K562 (cell line): ENCODE measurements around the gene SYNGR3. TPM values are rescaled to one million over a fixed set of nuclear protein-coding genes. Genes with fewer than 3 reads are reported as not detected.
A peak's percentile ranks its signal among the peaks of the same experiment; 100 is the strongest.

Source experiments
- AFF4 ChIP-seq: sonication (generic); formaldehyde crosslinking; IDR thresholded peaks from 2 replicates; pipeline ENCODE4 v1.8.0; 2023; ENCODE audit warnings: mild to moderate bottlenecking, missing genetic modification reagents
- CXXC5 ChIP-seq: fragments of 250-450 bp; sonication (Bioruptor Pico); IDR thresholded peaks from 2 replicates; pipeline ENCODE4 v1.8.0; 2022; ENCODE audit warnings: inconsistent platforms, mild to moderate bottlenecking, moderate library complexity
- FOXM1 ChIP-seq, 2 experiments: fragments of 450-650 bp in 1 of 2; sonication (generic) in 1 of 2; formaldehyde crosslinking in 1 of 2; IDR thresholded peaks; 2 replicates each; pipeline versions ENCODE4 v1.6.1 to v1.9.0; 2017 to 2022; ENCODE audit warnings: low read depth in 2 of 2, mild to moderate bottlenecking in 2 of 2, missing genetic modification reagents in 1 of 2, moderate library complexity in 1 of 2
- GABPB1 ChIP-seq: sonication (generic); formaldehyde crosslinking; IDR thresholded peaks from 2 replicates; pipeline ENCODE4 v1.8.0; 2022; ENCODE audit warnings: mild to moderate bottlenecking, missing genetic modification reagents
- HDAC3 ChIP-seq: fragments of 450-650 bp; IDR thresholded peaks from 2 replicates; pipeline ENCODE4 v1.6.1; 2018; ENCODE audit warnings: borderline replicate concordance, mild to moderate bottlenecking, moderate library complexity; ENCODE audit not compliant: partially characterized antibody
- HLTF ChIP-seq: fragments of 450-650 bp; IDR thresholded peaks from 2 replicates; pipeline ENCODE4 v1.6.1; 2016
- MAX ChIP-seq: sonication (generic); formaldehyde crosslinking; IDR thresholded peaks from 2 replicates; pipeline ENCODE4 v1.9.0; 2022; ENCODE audit warnings: mild to moderate bottlenecking, missing genetic modification reagents
- NFE2L1 ChIP-seq: fragments of 450-650 bp; IDR thresholded peaks from 2 replicates; pipeline ENCODE4 v1.6.1; 2016; ENCODE audit warnings: missing genetic modification characterization, low read depth, mild to moderate bottlenecking, missing compliant biosample characterization, moderate library complexity, borderline replicate concordance
- SREBF1 ChIP-seq: fragments of 150-350 bp; IDR thresholded peaks from 2 replicates; pipeline ENCODE4 v1.6.1; 2014; ENCODE audit warnings: antibody characterized with exemption, low read depth, low read length, borderline replicate concordance
- THAP7 ChIP-seq: fragments of 250-450 bp; sonication (Bioruptor Pico); IDR thresholded peaks from 2 replicates; pipeline ENCODE4 v1.5.0; 2021
- XRCC3 ChIP-seq: fragments of 450-650 bp; IDR thresholded peaks from 2 replicates; pipeline ENCODE4 v1.6.1; 2017; ENCODE audit warnings: mild to moderate bottlenecking, moderate library complexity
- ZC3H11A ChIP-seq: IDR thresholded peaks from 2 replicates; pipeline ENCODE4 v1.6.1; 2012; ENCODE audit warnings: low read depth, low read length, improper control_type of control experiment
- ZNF507 ChIP-seq: conservative IDR thresholded peaks from 2 replicates; pipeline ENCODE4 v1.6.1; 2017; ENCODE audit warnings: missing genetic modification characterization, missing compliant biosample characterization
- ZNF639 ChIP-seq, 2 experiments: fragments of 200-800 bp in 1 of 2; sonication (Bioruptor generic) in 1 of 2; sonication (generic) in 1 of 2; formaldehyde crosslinking in 1 of 2; IDR thresholded peaks in 1 of 2; conservative IDR thresholded peaks in 1 of 2; 2 replicates each; pipeline versions ENCODE4 v1.5.0 to v1.6.1; 2016 to 2020; ENCODE audit warnings: missing compliant biosample characterization in 1 of 2, missing genetic modification characterization in 1 of 2, missing genetic modification reagents in 1 of 2
- polyA plus RNA-seq, 8 experiments: library from polyadenylated mRNA; depleted of rRNA in 4 of 8; stranded (reverse) in 5 of 8; unstranded in 3 of 8; fragments of >200 nt; fragmentation: Nextera tagmentation in 2 of 8; fragmentation: Illumina TruSeq in 1 of 8; extraction: Ambion mirVana in 2 of 8; extraction: Trizol in 1 of 8; gene quantifications; 2 replicates each; pipeline versions ENCODE4 v1.2.1 to v1.2.3, GENCODE V29; 2011 to 2014; ENCODE audit warnings: inconsistent platforms in 1 of 8, missing spikeins in 1 of 8
- total RNA-seq, 7 experiments: library from RNA; depleted of rRNA in 6 of 7; stranded (reverse); fragments of >200 nt in 6 of 7; fragmentation: Illumina TruSeq in 2 of 7; extraction: Trizol in 2 of 7; gene quantifications; 2 replicates each; pipeline versions ENCODE4 v1.2.1 to v1.2.3, GENCODE V29; 2011 to 2021; ENCODE audit warnings: low replicate concordance in 1 of 7
- TF ChIP-seq, protein P1 (sequence below): fragments of 250-450 bp; sonication (Bioruptor Pico); IDR thresholded peaks from 2 replicates; pipeline ENCODE4 v1.9.0; 2021; ENCODE audit warnings: mild to moderate bottlenecking, inconsistent platforms
- TF ChIP-seq, protein P2 (sequence below): conservative IDR thresholded peaks from 2 replicates; pipeline ENCODE4 v1.6.1; 2011; ENCODE audit warnings: low read depth, mild to moderate bottlenecking, low read length; ENCODE audit not compliant: control insufficient read depth

SYNGR3 gene
- total and polyA plus RNA-seq, 9 of the 15 experiments (the other 6 are each of a cell fraction or from before 2014, with no cell fraction given) = 3.7 to 69.2 (median 36.3) TPM

DNA sequence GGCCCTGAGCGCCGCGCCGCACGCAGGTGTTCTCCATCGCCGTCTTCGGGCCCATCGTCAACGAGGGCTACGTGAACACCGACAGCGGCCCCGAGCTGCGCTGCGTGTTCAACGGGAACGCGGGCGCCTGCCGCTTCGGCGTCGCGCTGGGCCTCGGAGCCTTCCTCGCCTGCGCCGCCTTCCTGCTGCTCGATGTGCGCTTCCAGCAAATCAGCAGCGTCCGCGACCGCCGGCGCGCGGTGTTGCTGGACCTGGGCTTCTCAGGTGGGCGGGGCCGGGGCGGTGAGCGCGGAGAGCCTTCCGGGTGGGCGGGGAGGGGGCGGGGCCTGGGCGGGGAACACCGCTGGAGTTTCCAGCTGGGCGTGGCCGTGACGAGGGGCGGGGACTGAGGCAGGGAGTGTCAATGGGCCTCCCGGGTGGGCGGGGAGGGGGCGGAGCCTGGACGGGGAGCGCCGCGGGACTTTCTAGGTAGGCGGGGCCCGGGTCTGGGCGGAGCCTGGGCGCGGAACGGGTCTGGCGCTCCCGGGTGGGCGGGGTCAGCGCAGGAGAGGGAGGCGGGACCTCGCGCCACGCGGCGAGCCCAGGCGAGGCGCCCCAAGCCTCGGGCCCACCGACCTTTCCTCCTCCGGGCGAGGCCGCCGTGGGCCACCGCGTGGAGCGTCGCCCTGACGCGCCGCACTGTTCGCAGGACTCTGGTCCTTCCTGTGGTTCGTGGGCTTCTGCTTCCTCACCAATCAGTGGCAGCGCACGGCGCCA is 2.4 kb downstream of the SYNGR3 start (continued):
- TF ChIP-seq ZNF639 (CRISPR knock-in tag; conservative IDR thresholded peaks at IDR 0.05 in 1 of 2, IDR thresholded peaks at IDR 0.05 in 1 of 2) (peak in 1 of 2 experiments; percentile 67; a peak in 2 of 4 replicates), ZNF507 (tag) (no peak), HLTF (peak; percentile 44; the same call in 1 of the 2 replicates), AFF4 (no peak), HDAC3 (no peak), CXXC5 (CRISPR knock-in tag) (peak; percentile 88), MAX (peak; percentile 96), THAP7 (CRISPR knock-in tag) (peak; percentile 60; the same call in 1 of the 2 replicates), ZC3H11A (no peak), NFE2L1 (no peak), GABPB1 (CRISPR knock-in tag) (peak; percentile 74), FOXM1 (IDR thresholded peaks at IDR 0.05; ENCODE audit: low read depth) (no peak), FOXM1 (CRISPR knock-in tag; IDR thresholded peaks at IDR 0.05; ENCODE audit: low read depth) (no peak), SREBF1 (no peak), XRCC3 (no peak)
- TF ChIP-seq, protein P1, sequence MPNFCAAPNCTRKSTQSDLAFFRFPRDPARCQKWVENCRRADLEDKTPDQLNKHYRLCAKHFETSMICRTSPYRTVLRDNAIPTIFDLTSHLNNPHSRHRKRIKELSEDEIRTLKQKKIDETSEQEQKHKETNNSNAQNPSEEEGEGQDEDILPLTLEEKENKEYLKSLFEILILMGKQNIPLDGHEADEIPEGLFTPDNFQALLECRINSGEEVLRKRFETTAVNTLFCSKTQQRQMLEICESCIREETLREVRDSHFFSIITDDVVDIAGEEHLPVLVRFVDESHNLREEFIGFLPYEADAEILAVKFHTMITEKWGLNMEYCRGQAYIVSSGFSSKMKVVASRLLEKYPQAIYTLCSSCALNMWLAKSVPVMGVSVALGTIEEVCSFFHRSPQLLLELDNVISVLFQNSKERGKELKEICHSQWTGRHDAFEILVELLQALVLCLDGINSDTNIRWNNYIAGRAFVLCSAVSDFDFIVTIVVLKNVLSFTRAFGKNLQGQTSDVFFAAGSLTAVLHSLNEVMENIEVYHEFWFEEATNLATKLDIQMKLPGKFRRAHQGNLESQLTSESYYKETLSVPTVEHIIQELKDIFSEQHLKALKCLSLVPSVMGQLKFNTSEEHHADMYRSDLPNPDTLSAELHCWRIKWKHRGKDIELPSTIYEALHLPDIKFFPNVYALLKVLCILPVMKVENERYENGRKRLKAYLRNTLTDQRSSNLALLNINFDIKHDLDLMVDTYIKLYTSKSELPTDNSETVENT = peak; percentile 92
- TF ChIP-seq, protein P2, sequence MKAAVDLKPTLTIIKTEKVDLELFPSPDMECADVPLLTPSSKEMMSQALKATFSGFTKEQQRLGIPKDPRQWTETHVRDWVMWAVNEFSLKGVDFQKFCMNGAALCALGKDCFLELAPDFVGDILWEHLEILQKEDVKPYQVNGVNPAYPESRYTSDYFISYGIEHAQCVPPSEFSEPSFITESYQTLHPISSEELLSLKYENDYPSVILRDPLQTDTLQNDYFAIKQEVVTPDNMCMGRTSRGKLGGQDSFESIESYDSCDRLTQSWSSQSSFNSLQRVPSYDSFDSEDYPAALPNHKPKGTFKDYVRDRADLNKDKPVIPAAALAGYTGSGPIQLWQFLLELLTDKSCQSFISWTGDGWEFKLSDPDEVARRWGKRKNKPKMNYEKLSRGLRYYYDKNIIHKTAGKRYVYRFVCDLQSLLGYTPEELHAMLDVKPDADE = peak; percentile 28; the same call in 1 of the 2 replicates
